A549 (cell line): ENCODE measurements around the gene HRH4.

Experiments used
- BHLHE40 ChIP-seq: IDR thresholded peaks from 2 replicates; pipeline ENCODE4 v1.6.1; 2012; ENCODE audit warnings: low read depth, low read length, inconsistent platforms
- CHD2 ChIP-seq: fragments of 150-350 bp; IDR thresholded peaks from 2 replicates; pipeline ENCODE4 v1.6.1; 2014; ENCODE audit warnings: low read length; ENCODE audit not compliant: partially characterized antibody
- CTCF ChIP-seq: fragments of >200 bp; sonication (Bioruptor Twin); formaldehyde crosslinking; IDR thresholded peaks from 3 replicates; pipeline ENCODE4 v1.5.1; 2016
- JUNB ChIP-seq: fragments of >200 bp; sonication (Bioruptor Twin); formaldehyde crosslinking; IDR thresholded peaks from 2 replicates; pipeline ENCODE4 v1.6.1; 2016
- PHF8 ChIP-seq: fragments of 200-600 bp; sonication (generic); IDR thresholded peaks from 2 replicates; pipeline ENCODE4 v1.6.1; 2016; ENCODE audit warnings: low read depth, mild to moderate bottlenecking, antibody characterized with exemption, moderate library complexity, borderline replicate concordance
- USF2 ChIP-seq: fragments of 450-650 bp; IDR thresholded peaks from 2 replicates; pipeline ENCODE4 v1.6.1; 2014; ENCODE audit warnings: antibody characterized with exemption
- ZSCAN20 ChIP-seq: fragments of 250-450 bp; sonication (Bioruptor Pico); IDR thresholded peaks from 2 replicates; pipeline ENCODE4 v1.8.0; 2022; ENCODE audit warnings: mild to moderate bottlenecking, moderate library complexity

- TF ChIP-seq JUNB (no peak), BHLHE40 (no peak), CTCF (no peak), PHF8 (no peak), USF2 (no peak), CHD2 (no peak), ZSCAN20 (CRISPR knock-in tag) (no peak)
These were observed 10.4 kb downstream of the HRH4 start for GRCh38 chr18:24470805-24471204.
